ENCODE measurements around the gene CWF19L1. TPM values are rescaled to one million over a fixed set of nuclear protein-coding genes. Genes with fewer than 3 reads are reported as not detected.

Gene CWF19L1
- 16.2 and 16.8 TPM in 2 replicates for total RNA-seq

DNA sequence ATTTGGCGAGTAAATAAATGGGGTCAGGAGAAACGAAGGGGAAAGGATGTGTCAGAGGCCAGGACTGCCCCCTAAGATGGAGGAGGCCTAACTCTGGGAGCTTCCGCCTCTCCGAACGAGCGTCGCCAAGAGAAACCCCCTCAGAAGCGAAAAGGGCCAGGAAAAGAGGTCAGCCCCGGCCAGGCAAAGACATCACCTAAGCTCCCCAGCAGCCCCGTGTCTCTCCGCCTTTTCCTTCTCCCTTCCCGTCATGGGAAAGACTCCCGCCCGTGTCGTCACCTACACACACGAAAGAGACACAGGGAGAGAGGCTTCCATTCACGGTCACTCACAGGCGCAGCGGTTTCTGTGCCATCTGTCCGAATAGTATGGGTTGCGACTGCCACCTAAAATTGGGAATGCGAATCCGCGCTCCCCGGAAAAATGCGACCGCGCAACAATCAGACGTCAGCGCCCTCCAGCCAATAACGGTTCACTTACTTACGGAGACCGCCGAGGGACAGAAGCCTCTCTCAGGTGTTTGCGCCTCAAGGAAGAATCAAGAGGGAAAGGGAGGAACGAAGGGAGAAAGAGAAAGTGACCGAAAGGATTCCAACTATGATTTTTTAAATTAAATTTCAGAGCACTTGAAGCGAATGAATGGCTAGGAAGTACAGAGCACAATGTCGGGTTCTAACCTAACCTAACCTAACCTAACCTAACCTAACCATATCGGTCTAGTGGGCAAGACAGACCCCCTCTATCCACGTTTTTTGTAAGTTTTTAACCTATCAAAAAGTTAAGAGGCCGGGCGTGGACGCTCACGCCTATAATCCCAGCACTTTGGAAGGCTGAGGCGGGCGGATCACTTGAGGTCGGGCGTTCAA, at the start of gene CWF19L1:
Gene CWF19L1 (minus strand): TSS at position 400 of the 866 bp plus-strand sequence. CDS start 45 bp downstream, at position 355.

DNA sequence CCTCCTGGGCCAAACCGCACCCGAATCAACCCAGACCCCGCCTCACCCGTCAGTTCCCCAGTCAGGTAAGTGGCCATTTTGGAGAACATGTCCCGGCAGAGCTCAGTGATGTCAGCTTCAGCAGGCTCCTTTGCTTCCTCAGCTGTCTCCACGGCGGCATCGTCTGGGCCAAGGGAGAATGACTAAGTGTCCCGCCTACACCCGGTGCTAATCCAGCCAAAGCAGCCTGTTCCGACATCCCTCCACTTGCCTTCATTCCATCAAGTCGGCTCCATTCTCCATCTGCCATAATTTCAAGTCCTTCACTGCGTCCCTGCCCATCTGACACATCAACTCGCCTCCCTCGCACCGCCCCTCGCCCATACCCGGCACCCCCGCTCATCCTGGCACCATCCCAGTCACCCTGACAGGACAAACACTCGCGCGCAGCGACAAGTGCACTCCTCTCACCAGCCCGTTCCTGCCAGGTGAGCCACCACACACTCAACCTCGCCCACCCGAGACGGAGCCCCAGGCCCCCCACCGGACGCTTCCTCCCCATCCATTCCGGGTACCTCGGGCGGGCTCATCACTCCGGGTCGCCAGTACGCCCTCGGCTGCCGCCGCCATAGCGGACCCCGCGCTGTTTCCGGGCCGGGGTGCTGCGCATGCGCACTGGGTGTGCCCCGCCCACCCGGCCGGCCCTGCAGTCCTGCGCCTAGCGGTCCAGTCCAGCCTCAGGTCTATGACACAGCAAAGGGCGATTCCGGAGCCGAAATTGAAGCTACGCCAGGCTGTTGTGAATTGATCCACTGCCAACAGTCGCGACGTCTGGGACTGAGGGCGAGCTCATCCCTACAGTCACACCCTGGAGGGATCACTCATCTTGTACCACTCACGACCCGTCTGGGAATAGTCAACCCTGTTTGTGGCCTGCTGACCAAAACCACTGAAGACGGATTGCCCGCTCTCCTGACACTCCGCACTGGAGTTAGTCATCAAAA, 18.9 kb upstream of the CWF19L1 start, which contains the start of gene BLOC1S2:
Gene BLOC1S2 (minus strand): TSS at position 630 of the 983 bp plus-strand sequence. CDS start 21 bp downstream, at position 609.

DNA sequence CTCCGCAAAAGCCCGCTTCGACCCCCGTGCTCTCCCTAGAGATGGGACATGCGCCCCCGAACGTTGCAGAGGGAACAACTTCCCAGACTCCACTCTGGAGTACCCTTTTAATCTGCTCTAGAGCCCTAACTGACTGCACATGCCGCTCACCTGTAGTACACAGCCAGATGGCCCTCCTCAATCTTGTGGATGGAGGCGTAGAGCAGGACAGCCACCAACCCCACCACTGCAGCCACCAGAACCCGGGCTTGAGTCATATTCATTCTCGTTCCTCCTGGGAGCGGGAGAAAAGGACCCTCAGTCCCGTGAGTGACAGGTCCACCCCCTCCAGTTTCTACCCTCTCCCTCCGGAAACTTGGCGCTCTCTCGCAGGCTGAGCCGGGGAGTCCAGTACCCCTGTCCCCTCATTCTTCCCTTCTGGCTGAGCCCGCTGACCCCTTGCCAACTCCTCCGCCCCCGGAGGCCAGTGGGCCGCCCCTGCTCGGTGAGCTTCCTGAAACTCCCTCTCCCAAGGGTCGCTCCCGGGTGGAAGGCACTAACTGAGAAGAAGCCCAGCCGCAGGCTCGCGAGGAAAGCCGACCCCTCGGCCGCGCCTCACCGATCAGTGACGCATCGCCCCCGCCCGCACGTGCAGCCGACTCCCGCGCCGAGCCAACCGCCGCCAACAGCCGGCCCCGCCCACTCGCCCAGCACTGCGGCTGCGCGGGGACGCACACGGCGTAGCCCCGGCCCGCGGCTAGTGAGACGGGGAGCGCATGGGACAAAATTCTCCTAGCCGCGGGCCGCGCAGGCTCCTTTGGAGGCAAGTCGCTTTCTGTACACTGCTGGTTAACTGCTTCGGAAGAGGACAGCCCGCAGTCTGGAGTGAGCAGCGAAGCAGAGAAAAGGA, 81.8 kb downstream of the CWF19L1 start, which contains the start of gene ERLIN1:
Gene ERLIN1 (minus strand): TSS at position 666 of the 889 bp plus-strand sequence. CDS start 403 bp downstream, at position 263.

Small RNAs within 50 kb of the gene (small RNA-seq; reads per million reads assigned to genes)
- not detected for gene RNU6-422P
- 56.8 reads per million, percentile 97 among the genes with 10 or more reads in this experiment for gene SNORA12

Other genes starting within 250 kb of the CWF19L1 start
- not detected in 2 replicates for gene CPN1, start 185.8 kb downstream of the CWF19L1 start, total RNA-seq
- gene ERLIN1, start 81.6 kb downstream of the CWF19L1 start, total RNA-seq = 34.7 and 35.0 TPM in 2 replicates
- gene CHUK, start 38.0 kb downstream of the CWF19L1 start, total RNA-seq = 20.0 and 22.9 TPM in 2 replicates
- 20.4 and 33.2 TPM in 2 replicates for gene BLOC1S2, start 19.0 kb upstream of the CWF19L1 start, total RNA-seq
- not detected in 2 replicates for gene PKD2L1, start 62.6 kb upstream of the CWF19L1 start, total RNA-seq
- gene SCD, start 79.6 kb upstream of the CWF19L1 start, total RNA-seq = 856 and 1,449 TPM in 2 replicates
- not detected in 2 replicates for gene WNT8B, start 195.4 kb upstream of the CWF19L1 start, total RNA-seq